ENCODE results near the gene PTGDR2.

The PTGDR2 gene

GRCh38 chr11:60841797-60842667 is 13.7 kb downstream of the PTGDR2 start, which contains the start of gene CCDC86:
Gene CCDC86, plus strand, starts transcription at chr11:60842113. Its CDS starts 12 bp downstream, at chr11:60842125.
- no peaks in the 10 kb centered on the region for H3K4me1 ChIP-seq
- peak within 1 kb of the TSS; percentile 82 for H3K4me3 ChIP-seq (ENCODE audit: low read depth, low read length)
- no peaks in the 10 kb centered on the region for H3K9me3 ChIP-seq
- peaks cover 5% of the 10 kb centered on the region; the same call in 1 of the 2 replicates for H3K36me3 ChIP-seq
- H3K27me3 ChIP-seq, result no peaks in the 10 kb centered on the region
- TF ChIP-seq CTCF (IDR thresholded peaks at IDR 0.05; ENCODE audit: low read depth, low read length), result no peak
- peak; percentile 91 for DNase-seq

GRCh38 chr11:60840470-60841430 is 15.0 kb downstream of the PTGDR2 start:
- H3K27me3 ChIP-seq, result no peaks in the 10 kb centered on the region
- H3K4me3 ChIP-seq (ENCODE audit: low read depth, low read length), result no peak overlapping the region
- no peak for TF ChIP-seq CTCF (IDR thresholded peaks at IDR 0.05; ENCODE audit: low read depth, low read length)
- no peaks in the 10 kb centered on the region for H3K9me3 ChIP-seq
- DNase-seq, result no peak
- H3K36me3 ChIP-seq, result peaks cover 2% of the 10 kb centered on the region; the same call in 1 of the 2 replicates
- H3K4me1 ChIP-seq, result no peaks in the 10 kb centered on the region

DNA sequence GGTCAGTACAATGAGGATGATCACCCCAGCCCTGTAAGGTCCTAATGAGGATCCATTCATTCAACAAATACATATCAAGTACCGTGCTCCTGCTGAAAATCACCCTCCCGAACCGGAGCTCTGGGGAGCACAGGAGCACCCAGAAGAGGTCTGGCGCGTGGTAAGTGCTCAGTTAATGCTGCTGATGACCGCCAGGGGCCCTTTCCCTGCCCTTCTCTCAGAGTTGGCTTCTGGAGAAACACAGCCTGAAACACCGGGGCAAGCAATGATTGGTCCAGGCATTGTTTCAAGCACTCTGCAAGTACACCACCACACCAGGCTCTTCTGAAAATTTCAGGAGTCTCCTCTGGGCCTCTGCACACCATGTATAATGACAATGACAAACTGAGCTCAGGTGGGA is 17.6 kb downstream of the PTGDR2 start:
- H3K27me3 ChIP-seq, result no peaks in the 10 kb centered on the region
- no peak for DNase-seq
- H3K9me3 ChIP-seq, result no peaks in the 10 kb centered on the region
- no peak overlapping the region for H3K4me3 ChIP-seq (ENCODE audit: low read depth, low read length)
- no peak for TF ChIP-seq CTCF (IDR thresholded peaks at IDR 0.05; ENCODE audit: low read depth, low read length)
- no peaks in the 10 kb centered on the region for H3K36me3 ChIP-seq
- no peaks in the 10 kb centered on the region for H3K4me1 ChIP-seq

GRCh38 chr11:60836866-60837515 is 18.8 kb downstream of the PTGDR2 start:
- TF ChIP-seq CTCF (IDR thresholded peaks at IDR 0.05; ENCODE audit: low read depth, low read length), result no peak
- Histone ChIP-seq H3K9me3 (no peaks in the 10 kb centered on the region), H3K36me3 (no peaks in the 10 kb centered on the region), H3K4me1 (no peaks in the 10 kb centered on the region), H3K4me3 (ENCODE audit: low read depth, low read length) (no peak overlapping the region), H3K27me3 (no peaks in the 10 kb centered on the region)
- no peak for DNase-seq

- no peak overlapping the region for H3K4me3 ChIP-seq (ENCODE audit: low read depth, low read length)
- H3K9me3 ChIP-seq, result no peaks in the 10 kb centered on the region
- no peaks in the 10 kb centered on the region for H3K27me3 ChIP-seq
- TF ChIP-seq CTCF (IDR thresholded peaks at IDR 0.05; ENCODE audit: low read depth, low read length), result no peak
- no peak for DNase-seq
- H3K4me1 ChIP-seq, result no peaks in the 10 kb centered on the region
- no peaks in the 10 kb centered on the region for H3K36me3 ChIP-seq
These were observed 20.3 kb downstream of the PTGDR2 start for GRCh38 chr11:60835534-60835846.
